Lower leg skin (tissue), 4 donors: ENCODE results near the gene SCYGR1. TPM values are rescaled to one million over a fixed set of nuclear protein-coding genes. Genes with fewer than 3 reads are reported as not detected.

ENCODE experiments used
- DNase-seq, 2 donors: peaks; one replicate each; pipeline ENCODE4 v3.0.0-alpha.2; 2019; ENCODE audit warnings: low spot score in 2 of 2
- H3K4me3 ChIP-seq: fragments of 200-600 bp; sonication (generic); 2 replicates; pipeline ENCODE4 v1.5.1; 2017; ENCODE audit warnings: mild to moderate bottlenecking, low read depth; ENCODE audit not compliant: poor library complexity, severe bottlenecking
- POLR2A ChIP-seq, 2 donors: fragments of 450-650 bp; IDR thresholded peaks; one replicate each; pipeline ENCODE4 v1.6.1; 2016 to 2017; ENCODE audit warnings: antibody characterized with exemption in 2 of 2, mild to moderate bottlenecking in 1 of 2, moderate library complexity in 1 of 2
- WGBS, 2 donors: methylation state at CpG; one replicate each; pipeline ENCODE4 v1.1.5; 2018; 5-methylcytosine and 5-hydroxymethylcytosine counted together
- intact Hi-C: fragments of 100-400 bp; cut with DNase I; formaldehyde crosslinking; loops from one replicate; pipeline ENCODE4 v1.15.0; 2023; ENCODE audit warnings: low total_unique reads
- total RNA-seq, 4 donors: library from RNA; depleted of rRNA; stranded (reverse); fragments of >200 nt; gene quantifications; one replicate each; pipeline ENCODE4 v1.1.0, GENCODE V29; 2016
- TF ChIP-seq, protein P1 (sequence below), 3 donors: fragments of 450-650 bp; IDR thresholded peaks; one replicate each; pipeline ENCODE4 v1.5.1; 2016; ENCODE audit warnings: antibody characterized with exemption in 3 of 3, mild to moderate bottlenecking in 3 of 3, moderate library complexity in 2 of 3

SCYGR1 gene
- total RNA-seq, 4 donors from 2014 or later = not detected

DNA sequence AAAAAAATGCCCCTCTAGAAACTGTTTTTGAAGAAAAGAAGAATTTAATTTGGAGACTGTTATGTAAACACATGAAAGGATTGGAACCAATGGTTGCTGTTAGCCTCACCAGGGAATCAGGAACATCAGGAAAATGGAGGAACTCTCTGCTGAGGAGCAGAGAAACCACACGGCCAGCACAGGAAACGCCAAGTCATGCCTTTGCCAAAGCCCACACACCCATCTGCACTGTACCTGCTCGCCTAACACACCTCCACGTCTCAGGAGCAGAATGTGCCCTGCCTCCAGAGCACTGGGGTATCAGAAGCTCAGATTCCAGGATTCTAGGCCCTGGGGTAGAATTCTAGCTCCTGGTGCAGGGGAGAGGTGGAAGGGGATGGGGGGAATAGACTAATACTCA is 9.8 kb upstream of the SCYGR1 start:
- no peak overlapping the region for H3K4me3 ChIP-seq
- TF ChIP-seq POLR2A (IDR thresholded peaks at IDR 0.05) = no peak
- TF ChIP-seq, protein P1, sequence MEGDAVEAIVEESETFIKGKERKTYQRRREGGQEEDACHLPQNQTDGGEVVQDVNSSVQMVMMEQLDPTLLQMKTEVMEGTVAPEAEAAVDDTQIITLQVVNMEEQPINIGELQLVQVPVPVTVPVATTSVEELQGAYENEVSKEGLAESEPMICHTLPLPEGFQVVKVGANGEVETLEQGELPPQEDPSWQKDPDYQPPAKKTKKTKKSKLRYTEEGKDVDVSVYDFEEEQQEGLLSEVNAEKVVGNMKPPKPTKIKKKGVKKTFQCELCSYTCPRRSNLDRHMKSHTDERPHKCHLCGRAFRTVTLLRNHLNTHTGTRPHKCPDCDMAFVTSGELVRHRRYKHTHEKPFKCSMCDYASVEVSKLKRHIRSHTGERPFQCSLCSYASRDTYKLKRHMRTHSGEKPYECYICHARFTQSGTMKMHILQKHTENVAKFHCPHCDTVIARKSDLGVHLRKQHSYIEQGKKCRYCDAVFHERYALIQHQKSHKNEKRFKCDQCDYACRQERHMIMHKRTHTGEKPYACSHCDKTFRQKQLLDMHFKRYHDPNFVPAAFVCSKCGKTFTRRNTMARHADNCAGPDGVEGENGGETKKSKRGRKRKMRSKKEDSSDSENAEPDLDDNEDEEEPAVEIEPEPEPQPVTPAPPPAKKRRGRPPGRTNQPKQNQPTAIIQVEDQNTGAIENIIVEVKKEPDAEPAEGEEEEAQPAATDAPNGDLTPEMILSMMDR (IDR thresholded peaks at IDR 0.05) = no peak
- no peak for DNase-seq
- intact Hi-C loops = no loop called here
- WGBS, 2 donors = 24 to 42% methylated on average over 4 of the region's 4 CpGs

DNA sequence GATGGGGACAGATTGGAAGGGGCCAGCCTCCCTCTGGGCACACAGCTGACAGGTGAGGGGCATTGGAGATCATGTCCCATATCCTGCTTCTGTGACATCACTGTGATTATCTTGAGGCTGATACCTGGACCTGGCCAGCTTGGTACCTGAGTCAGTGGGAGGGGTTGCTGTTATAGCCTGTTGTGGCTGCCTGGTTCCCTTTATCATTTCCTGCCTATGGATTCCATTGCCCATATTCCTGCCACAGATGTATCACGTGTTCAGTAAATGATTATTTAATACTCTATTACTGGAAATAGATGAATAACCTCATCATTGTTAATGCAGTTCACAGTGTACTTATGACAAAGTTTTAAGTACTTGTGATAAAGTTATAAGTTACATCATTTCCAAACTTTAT is 7.8 kb upstream of the SCYGR1 start:
- 52 to 58% methylated on average over 1 of the region's 1 CpG for WGBS, 2 donors

DNA sequence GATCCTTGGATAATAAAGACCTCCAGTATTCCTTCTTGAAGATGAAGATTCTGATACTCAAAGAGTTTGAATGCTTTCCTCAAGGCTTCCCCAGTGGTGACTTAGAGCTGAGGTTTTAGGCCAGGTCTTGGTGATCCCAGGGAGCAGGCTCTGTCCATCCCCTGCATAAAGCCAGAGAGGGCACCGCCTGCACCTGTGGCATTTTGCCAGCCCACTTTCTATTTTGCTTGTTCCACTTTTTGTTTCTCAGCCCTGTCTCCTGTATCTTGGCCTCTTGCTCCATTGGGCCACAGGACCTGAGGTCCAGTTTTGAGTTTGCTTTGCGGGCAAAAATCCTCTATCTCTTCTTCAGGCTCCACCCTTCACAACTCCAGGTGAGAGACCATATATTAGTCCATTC is 6.7 kb upstream of the SCYGR1 start:
- no peak for DNase-seq
- H3K4me3 ChIP-seq = no peak overlapping the region
- WGBS, 2 donors = 94 to 95% methylated on average over 2 of the region's 2 CpGs
- intact Hi-C loops = no loop called here
- TF ChIP-seq POLR2A (IDR thresholded peaks at IDR 0.05) = no peak
- TF ChIP-seq, protein P1 (IDR thresholded peaks at IDR 0.05) = no peak

More for the DNA sequence above, 7.8 kb upstream of the SCYGR1 start:
- intact Hi-C loops = no loop called here
- no peak overlapping the region for H3K4me3 ChIP-seq
- TF ChIP-seq, protein P1 (IDR thresholded peaks at IDR 0.05) = no peak
- TF ChIP-seq POLR2A (IDR thresholded peaks at IDR 0.05) = no peak
- no peak for DNase-seq

DNA sequence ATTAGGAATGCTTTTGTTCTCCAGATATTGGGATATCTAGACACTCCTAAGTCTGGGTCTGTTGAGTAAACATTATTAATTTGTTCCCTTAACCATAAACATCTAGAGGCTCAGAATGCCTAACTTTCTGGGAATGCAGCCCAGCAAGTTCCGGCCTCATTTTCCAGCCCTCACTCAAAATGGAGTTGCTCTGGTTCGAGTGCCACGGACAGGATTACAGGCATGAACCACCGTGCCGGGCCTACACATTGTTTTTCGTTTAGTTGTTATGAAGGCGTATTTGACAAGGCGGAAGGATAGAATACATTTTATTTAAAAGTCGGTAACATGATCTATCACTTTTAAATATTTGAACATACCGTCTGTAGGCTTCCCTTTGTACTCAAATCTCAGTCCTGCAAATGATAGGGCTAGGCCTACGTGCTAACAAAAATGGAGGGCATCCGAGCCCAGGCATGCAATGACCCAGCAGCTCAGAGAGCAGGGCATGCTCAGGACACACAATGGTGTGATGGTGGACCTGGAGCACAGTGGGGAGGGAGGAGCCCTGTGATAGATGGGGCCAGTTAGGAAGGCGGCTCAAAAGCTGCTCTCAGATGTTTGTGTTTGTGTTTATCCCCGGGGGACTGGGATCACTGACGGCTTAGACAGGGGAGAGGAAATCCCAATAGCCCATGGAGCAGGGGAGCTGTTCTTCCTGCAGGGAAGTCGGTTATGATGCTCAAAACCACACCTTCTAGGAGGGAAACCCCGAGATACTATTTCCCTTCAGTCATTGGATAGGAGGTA is 2.9 kb upstream of the SCYGR1 start:
- no peak overlapping the region for H3K4me3 ChIP-seq
- no peak for TF ChIP-seq POLR2A (IDR thresholded peaks at IDR 0.05)
- TF ChIP-seq, protein P1 (IDR thresholded peaks at IDR 0.05) = no peak
- 88 to 90% methylated on average over 17 of the region's 17 CpGs for WGBS, 2 donors
- no peak for DNase-seq
- intact Hi-C loops = no loop called here

DNA sequence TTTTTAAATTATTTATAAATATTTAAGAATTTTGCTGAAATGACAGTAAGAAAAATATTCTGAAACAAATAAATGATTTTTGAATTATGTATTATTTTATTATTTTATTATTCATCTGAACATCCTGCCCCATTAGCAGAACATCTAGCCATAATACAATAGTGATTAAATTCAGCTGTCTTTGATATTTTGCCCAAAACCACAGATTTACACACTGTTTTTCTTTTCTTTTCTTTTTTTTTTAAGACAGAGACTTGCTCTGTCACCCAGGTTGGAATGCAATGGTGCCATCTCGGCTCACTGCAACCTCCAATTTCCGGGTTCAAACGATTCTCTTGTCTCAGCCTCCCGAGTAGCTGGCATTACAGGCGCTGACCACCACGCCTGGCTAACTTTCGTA is 1.9 kb upstream of the SCYGR1 start:
- DNase-seq = no peak
- 87 to 91% methylated on average over 7 of the region's 7 CpGs for WGBS, 2 donors
- intact Hi-C loops = no loop called here
- no peak overlapping the region for H3K4me3 ChIP-seq
- TF ChIP-seq POLR2A (IDR thresholded peaks at IDR 0.05) = no peak
- TF ChIP-seq, protein P1 (IDR thresholded peaks at IDR 0.05) = no peak

DNA sequence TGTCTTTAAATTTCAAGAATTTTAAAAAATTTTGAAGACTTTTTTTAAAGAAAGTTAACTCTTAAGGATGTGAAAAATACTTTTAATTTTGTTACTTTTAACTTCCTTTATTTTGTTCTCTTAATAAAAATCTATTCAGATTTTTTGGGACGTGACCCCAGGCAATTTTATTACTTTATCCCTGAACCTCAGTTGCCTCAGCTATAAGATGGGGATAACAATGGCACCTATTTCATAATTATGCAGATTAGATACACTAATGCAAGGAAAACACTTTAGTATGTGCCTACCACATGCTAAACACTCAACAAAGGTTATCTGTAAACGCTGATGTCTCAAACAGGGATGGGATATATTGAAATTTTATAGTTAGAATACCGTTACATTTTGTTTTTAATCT is 1.5 kb upstream of the SCYGR1 start:
- intact Hi-C loops = no loop called here
- no peak for TF ChIP-seq POLR2A (IDR thresholded peaks at IDR 0.05)
- TF ChIP-seq, protein P1 (IDR thresholded peaks at IDR 0.05) = no peak
- no peak overlapping the region for H3K4me3 ChIP-seq
- 89 to 91% methylated on average over 3 of the region's 3 CpGs for WGBS, 2 donors
- DNase-seq = no peak
